Measurements from ENCODE around the gene PRKAR1B. TPM values are rescaled to one million over a fixed set of nuclear protein-coding genes. Genes with fewer than 3 reads are reported as not detected.

The PRKAR1B gene
- total RNA-seq, 1 experiment from 2014 or later = 27.2 TPM

- CTCF ChIA-PET = no interaction called here
- H3K4me1 ChIP-seq (ENCODE audit: insufficient read depth, low read length, poor library complexity, severe bottlenecking) = peaks cover 12% of the 10 kb centered on the region
- no peaks in the 10 kb centered on the region for H3K9me3 ChIP-seq (ENCODE audit: low read depth, low read length, poor library complexity, severe bottlenecking)
- POLR2A ChIA-PET (ENCODE audit: low non-redundant PET) = no interaction called here
- no peak for DNase-seq (ENCODE audit: low spot score)
- BruUV-seq (replicated peaks) = no TSS peak
- no peak overlapping the region for H3K4me3 ChIP-seq (ENCODE audit: low read depth, low read length, poor library complexity, severe bottlenecking)
- no peak overlapping the region for H3K27ac ChIP-seq (ENCODE audit: low read depth, low read length, poor library complexity, severe bottlenecking)
- intact Hi-C loops (cut with micrococcal nuclease; ENCODE audit: unreplicated experiment) = no loop called here
- no peaks in the 10 kb centered on the region for H3K36me3 ChIP-seq (ENCODE audit: insufficient read depth, low read length, poor library complexity, severe bottlenecking)
- TF ChIP-seq EZH2 (IDR thresholded peaks at IDR 0.05; ENCODE audit: borderline replicate concordance, low read depth, low read length, poor library complexity, severe bottlenecking) (no peak), CTCF (conservative IDR thresholded peaks at IDR 0.05; ENCODE audit: low read depth, low read length) (no peak)
- H3K27me3 ChIP-seq (replicated peaks; ENCODE audit: insufficient read depth, low read depth, low read length, poor library complexity) = peaks cover 31% of the 10 kb centered on the region
Measured at GRCh38 chr7:515628-516027, 211.5 kb downstream of the PRKAR1B start.

GRCh38 chr7:514651-515598, 212.2 kb downstream of the PRKAR1B start:
- DNase-seq (ENCODE audit: low spot score) = peak; percentile 36
- no peaks in the 10 kb centered on the region for H3K36me3 ChIP-seq (ENCODE audit: insufficient read depth, low read length, poor library complexity, severe bottlenecking)
- TF ChIP-seq CTCF (conservative IDR thresholded peaks at IDR 0.05; ENCODE audit: low read depth, low read length) (no peak), EZH2 (IDR thresholded peaks at IDR 0.05; ENCODE audit: borderline replicate concordance, low read depth, low read length, poor library complexity, severe bottlenecking) (no peak)
- POLR2A ChIA-PET (ENCODE audit: low non-redundant PET) = no interaction called here
- CTCF ChIA-PET = no interaction called here
- H3K27me3 ChIP-seq (replicated peaks; ENCODE audit: insufficient read depth, low read depth, low read length, poor library complexity) = peaks cover 24% of the 10 kb centered on the region
- H3K9me3 ChIP-seq (ENCODE audit: low read depth, low read length, poor library complexity, severe bottlenecking) = no peaks in the 10 kb centered on the region
- H3K27ac ChIP-seq (ENCODE audit: low read depth, low read length, poor library complexity, severe bottlenecking) = no peak overlapping the region
- intact Hi-C loops (cut with micrococcal nuclease; ENCODE audit: unreplicated experiment) = no loop called here
- peaks cover 12% of the 10 kb centered on the region for H3K4me1 ChIP-seq (ENCODE audit: insufficient read depth, low read length, poor library complexity, severe bottlenecking)
- no TSS peak for BruUV-seq (replicated peaks)
- H3K4me3 ChIP-seq (ENCODE audit: low read depth, low read length, poor library complexity, severe bottlenecking) = no peak overlapping the region

- intact Hi-C loops (cut with micrococcal nuclease; ENCODE audit: unreplicated experiment) = no loop called here
- POLR2A ChIA-PET (ENCODE audit: low non-redundant PET) = no interaction called here
- H3K27me3 ChIP-seq (replicated peaks; ENCODE audit: insufficient read depth, low read depth, low read length, poor library complexity) = peaks cover 23% of the 10 kb centered on the region
- TF ChIP-seq CTCF (conservative IDR thresholded peaks at IDR 0.05; ENCODE audit: low read depth, low read length) (no peak), EZH2 (IDR thresholded peaks at IDR 0.05; ENCODE audit: borderline replicate concordance, low read depth, low read length, poor library complexity, severe bottlenecking) (no peak)
- no peak for DNase-seq (ENCODE audit: low spot score)
- H3K9me3 ChIP-seq (ENCODE audit: low read depth, low read length, poor library complexity, severe bottlenecking) = no peaks in the 10 kb centered on the region
- CTCF ChIA-PET = interaction anchor here (0.6 kb wide), 1 partner anchor 190 kb away, joined by 3 read pairs; no protein-coding TSS in a partner anchor
- no peak overlapping the region for H3K27ac ChIP-seq (ENCODE audit: low read depth, low read length, poor library complexity, severe bottlenecking)
- no TSS peak for BruUV-seq (replicated peaks)
- H3K4me3 ChIP-seq (ENCODE audit: low read depth, low read length, poor library complexity, severe bottlenecking) = no peak overlapping the region
- no peaks in the 10 kb centered on the region for H3K36me3 ChIP-seq (ENCODE audit: insufficient read depth, low read length, poor library complexity, severe bottlenecking)
- peaks cover 12% of the 10 kb centered on the region for H3K4me1 ChIP-seq (ENCODE audit: insufficient read depth, low read length, poor library complexity, severe bottlenecking)
Measured at GRCh38 chr7:514242-514641, 212.8 kb downstream of the PRKAR1B start.

All from A673 (cell line).